Amniotic stem cell (primary cell): Measurements from ENCODE around the gene RTEL1.

ENCODE experiments used
- DNase-seq: peaks from one replicate; lab custom pipeline; 2025; lab: John Stamatoyannopoulos, UW

RTEL1 gene

GRCh38 chr20:63689046-63690002 is 31.2 kb downstream of the RTEL1 start:
- DNase-seq = no peak

- DNase-seq = no peak
These were observed 32.1 kb downstream of the RTEL1 start for GRCh38 chr20:63690003-63690897.

DNA sequence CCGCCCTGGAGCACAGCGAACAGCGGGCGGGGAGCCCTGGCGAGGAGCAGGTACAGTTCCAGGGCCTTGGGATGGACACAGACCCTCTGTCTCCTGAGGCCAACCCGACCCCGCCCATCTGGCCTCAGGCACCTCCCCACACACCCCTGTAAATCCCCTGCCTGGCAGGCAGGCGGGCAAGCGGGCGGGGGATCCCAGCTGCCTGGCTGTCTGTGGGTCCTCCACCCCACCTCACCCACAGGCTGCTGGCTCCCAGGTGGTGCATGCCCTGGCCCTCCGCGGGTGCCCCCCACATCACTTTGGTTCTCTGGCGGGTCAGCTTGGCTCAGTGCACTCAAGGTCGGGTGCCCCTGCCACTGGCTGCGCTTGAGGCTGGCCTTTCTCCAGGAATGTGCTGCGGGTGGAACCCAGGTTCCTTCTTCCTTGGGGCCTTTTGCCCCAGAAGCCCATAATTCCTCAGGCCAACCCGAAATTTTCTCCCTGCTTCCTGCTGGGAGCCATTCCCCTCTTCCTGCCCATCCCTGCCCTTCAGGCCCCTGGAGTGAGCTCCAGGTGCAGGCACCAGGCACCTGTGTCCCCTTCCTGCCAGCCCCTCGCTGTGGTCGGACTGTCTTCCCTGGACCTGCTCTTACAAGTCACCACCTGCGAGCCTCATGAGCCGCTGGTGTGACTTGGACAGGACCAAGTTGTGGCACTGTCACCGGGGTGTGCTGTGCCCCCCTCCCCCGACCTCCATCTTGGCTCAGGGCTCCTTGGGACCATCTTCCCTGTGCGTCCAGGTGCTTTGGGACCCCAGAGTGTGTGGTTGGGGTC is 33.0 kb downstream of the RTEL1 start:
- no peak for DNase-seq

GRCh38 chr20:63691711-63692435 is 33.8 kb downstream of the RTEL1 start:
- no peak for DNase-seq

- DNase-seq = no peak
These were observed 34.4 kb downstream of the RTEL1 start for GRCh38 chr20:63692436-63693082.

DNA sequence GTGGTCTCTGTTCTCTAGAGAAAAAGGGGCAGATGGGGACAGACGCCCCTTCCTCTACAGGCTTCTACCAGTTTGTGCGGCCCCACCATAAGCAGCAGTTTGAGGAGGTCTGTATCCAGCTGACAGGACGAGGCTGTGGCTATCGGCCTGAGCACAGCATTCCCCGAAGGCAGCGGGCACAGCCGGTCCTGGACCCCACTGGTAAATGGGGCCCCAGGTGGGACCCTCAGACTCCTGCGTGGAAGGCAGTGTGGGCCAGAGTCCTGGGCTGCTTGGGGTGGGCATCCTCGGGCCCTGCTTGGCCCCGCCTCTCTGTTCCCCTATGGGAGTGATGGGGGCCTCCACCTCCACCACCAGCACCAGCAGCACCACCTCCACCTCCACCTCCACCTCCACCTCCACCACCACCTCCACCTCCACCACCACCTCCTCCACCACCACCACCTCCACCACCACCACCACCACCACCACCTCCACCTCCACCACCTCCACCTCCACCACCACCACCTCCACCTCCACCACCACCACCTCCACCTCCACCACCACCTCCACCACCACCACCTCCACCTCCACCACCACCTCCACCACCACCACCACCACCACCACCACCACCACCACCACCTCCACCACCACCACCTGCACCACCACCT is 35.1 kb downstream of the RTEL1 start:
- no peak for DNase-seq

- DNase-seq = no peak
These were observed 35.8 kb downstream of the RTEL1 start for GRCh38 chr20:63693733-63694583.

DNA sequence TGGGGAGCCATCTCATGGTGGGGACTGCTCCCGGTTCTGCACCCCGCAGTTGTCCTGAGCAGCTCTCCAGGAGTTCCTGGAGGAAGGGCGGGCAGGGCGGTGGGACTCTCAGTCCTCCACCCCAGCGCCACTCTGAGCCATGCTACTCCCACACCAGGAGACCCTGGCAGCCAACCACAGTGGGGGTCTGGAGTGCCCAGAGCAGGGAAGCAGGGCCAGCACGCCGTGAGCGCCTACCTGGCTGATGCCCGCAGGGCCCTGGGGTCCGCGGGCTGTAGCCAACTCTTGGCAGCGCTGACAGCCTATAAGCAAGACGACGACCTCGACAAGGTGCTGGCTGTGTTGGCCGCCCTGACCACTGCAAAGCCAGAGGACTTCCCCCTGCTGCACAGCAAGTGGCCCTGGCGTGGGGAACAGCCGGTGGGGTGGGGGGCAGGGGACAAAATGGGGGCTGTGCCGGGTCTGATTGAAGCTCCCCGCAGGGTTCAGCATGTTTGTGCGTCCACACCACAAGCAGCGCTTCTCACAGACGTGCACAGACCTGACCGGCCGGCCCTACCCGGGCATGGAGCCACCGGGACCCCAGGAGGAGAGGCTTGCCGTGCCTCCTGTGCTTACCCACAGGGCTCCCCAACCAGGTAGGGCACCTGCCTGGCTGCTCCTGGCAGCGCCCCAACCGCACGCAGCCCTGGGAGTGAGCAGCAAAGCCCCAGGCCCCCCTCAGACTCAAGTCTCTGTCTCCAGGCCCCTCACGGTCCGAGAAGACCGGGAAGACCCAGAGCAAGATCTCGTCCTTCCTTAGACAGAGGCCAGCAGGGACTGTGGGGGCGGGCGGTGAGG is 36.7 kb downstream of the RTEL1 start:
- no peak for DNase-seq

GRCh38 chr20:63695424-63696305 is 37.6 kb downstream of the RTEL1 start:
- DNase-seq = no peak

- no peak for DNase-seq
These were observed 38.2 kb downstream of the RTEL1 start for GRCh38 chr20:63696306-63696627.

- DNase-seq = no peak
These were observed 38.7 kb downstream of the RTEL1 start, which contains the start of gene TNFRSF6B for GRCh38 chr20:63696628-63697356. Gene TNFRSF6B, plus strand, starts transcription at chr20:63696652. Its CDS starts 116 bp downstream, at chr20:63696768.

DNA sequence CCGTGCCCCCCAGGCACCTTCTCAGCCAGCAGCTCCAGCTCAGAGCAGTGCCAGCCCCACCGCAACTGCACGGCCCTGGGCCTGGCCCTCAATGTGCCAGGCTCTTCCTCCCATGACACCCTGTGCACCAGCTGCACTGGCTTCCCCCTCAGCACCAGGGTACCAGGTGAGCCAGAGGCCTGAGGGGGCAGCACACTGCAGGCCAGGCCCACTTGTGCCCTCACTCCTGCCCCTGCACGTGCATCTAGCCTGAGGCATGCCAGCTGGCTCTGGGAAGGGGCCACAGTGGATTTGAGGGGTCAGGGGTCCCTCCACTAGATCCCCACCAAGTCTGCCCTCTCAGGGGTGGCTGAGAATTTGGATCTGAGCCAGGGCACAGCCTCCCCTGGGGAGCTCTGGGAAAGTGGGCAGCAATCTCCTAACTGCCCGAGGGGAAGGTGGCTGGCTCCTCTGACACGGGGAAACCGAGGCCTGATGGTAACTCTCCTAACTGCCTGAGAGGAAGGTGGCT is 39.3 kb downstream of the RTEL1 start:
- no peak for DNase-seq

DNA sequence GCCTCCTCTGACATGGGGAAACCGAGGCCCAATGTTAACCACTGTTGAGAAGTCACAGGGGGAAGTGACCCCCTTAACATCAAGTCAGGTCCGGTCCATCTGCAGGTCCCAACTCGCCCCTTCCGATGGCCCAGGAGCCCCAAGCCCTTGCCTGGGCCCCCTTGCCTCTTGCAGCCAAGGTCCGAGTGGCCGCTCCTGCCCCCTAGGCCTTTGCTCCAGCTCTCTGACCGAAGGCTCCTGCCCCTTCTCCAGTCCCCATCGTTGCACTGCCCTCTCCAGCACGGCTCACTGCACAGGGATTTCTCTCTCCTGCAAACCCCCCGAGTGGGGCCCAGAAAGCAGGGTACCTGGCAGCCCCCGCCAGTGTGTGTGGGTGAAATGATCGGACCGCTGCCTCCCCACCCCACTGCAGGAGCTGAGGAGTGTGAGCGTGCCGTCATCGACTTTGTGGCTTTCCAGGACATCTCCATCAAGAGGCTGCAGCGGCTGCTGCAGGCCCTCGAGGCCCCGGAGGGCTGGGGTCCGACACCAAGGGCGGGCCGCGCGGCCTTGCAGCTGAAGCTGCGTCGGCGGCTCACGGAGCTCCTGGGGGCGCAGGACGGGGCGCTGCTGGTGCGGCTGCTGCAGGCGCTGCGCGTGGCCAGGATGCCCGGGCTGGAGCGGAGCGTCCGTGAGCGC is 39.9 kb downstream of the RTEL1 start:
- no peak for DNase-seq

DNA sequence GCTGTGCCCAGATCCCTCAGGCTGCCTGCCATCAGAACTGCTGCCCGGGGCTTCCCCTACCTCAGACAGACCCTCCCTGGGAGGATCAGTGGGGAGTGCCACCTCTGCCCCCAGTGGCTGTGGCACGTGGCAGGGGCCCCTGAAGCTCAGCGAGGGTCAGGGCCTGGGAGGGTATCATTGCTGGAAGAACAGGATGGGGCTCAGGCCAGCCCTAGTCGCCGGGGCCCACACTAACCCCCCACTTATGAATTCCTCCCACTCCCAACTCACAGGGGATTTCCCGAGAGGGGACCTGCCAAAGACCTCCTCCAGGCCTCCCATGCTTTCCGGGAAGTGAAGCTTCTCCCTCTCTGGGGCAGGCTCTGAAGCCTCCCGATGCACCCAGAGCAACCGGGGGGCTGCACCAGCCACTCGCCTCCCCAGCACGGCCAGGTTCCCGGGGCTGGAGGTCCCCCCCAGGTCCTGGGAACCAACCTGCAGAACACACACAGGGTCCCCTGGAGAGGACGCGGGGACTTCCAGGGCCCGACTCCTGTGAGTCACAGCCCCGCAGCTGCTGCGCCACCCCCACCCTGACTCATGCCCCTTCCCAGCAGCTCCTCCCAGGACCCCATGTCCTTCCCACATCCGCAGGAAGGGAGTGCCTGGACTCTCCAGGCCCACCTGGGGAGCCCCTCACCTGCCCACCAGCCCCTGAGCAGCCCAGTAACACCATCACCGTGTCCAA is 40.8 kb downstream of the RTEL1 start:
- DNase-seq = peak; percentile 62
